ENCODE data around the gene DRG1. TPM values are rescaled to one million over a fixed set of nuclear protein-coding genes. Genes with fewer than 3 reads are reported as not detected.
"Not testable (repeated sequence)": the region's sequence is repeated elsewhere in the genome, so short reads cannot be mapped to it uniquely, and the experiment has no call there.

The DRG1 gene
- total RNA-seq, 1 donor from 2014 or later: 80.5 TPM

DNA sequence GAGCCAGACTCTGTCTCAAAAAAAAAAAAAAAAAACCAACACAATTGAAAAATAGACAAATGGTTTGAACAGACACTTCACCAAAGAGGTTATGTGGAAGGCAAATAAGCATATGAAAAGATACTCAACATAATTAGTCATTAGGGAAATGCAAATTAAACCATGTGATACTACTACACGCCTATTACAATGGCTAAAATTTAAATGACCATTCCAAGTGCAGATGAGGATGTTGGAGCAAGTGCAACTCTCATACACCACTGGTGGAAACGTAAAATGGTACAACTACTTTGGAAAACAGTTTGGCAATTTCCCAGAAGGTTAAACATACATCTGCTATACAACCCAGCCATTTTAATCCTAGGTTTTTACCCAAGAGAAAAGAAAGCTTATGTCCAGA, 65.9 kb downstream of the DRG1 start:
- TF ChIP-seq, protein P1, sequence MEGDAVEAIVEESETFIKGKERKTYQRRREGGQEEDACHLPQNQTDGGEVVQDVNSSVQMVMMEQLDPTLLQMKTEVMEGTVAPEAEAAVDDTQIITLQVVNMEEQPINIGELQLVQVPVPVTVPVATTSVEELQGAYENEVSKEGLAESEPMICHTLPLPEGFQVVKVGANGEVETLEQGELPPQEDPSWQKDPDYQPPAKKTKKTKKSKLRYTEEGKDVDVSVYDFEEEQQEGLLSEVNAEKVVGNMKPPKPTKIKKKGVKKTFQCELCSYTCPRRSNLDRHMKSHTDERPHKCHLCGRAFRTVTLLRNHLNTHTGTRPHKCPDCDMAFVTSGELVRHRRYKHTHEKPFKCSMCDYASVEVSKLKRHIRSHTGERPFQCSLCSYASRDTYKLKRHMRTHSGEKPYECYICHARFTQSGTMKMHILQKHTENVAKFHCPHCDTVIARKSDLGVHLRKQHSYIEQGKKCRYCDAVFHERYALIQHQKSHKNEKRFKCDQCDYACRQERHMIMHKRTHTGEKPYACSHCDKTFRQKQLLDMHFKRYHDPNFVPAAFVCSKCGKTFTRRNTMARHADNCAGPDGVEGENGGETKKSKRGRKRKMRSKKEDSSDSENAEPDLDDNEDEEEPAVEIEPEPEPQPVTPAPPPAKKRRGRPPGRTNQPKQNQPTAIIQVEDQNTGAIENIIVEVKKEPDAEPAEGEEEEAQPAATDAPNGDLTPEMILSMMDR (conservative IDR thresholded peaks at IDR 0.05): no peak
- Mint-ChIP-seq H3K27me3 (ENCODE audit: low read depth) (no peaks in the 10 kb centered on the region), H3K9me3 (no peaks in the 10 kb centered on the region), H3K27ac (ENCODE audit: unreplicated experiment) (no peak overlapping the region), H3K4me1 (no peaks in the 10 kb centered on the region), H3K4me3 (no peak overlapping the region), H3K36me3 (ENCODE audit: low read depth) (peaks cover 27% of the 10 kb centered on the region)
- DNase-seq (ENCODE audit: low read depth, low spot score): no peak

DNA sequence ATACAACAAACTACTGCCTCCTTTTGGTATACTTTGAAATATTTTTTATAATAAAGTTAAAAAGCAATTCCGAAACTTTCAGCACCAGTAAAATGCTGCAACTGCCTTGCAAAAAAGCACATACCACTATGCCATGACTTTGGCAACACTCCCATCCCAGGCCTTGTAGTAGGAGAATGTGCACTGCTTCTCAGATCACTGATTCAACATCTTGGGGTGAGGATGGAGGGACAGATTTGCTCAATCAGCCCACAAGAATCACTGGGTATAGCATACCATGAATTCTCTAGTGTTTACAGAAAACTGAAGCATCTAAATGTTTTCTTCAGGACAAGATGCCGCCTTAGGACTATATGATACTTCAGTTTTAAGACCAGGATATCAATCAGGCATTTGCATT, 75.3 kb downstream of the DRG1 start:
- Mint-ChIP-seq H3K4me1 (no peaks in the 10 kb centered on the region), H3K4me3 (no peak overlapping the region), H3K27ac (ENCODE audit: unreplicated experiment) (no peak overlapping the region), H3K27me3 (ENCODE audit: low read depth) (no peaks in the 10 kb centered on the region), H3K9me3 (no peaks in the 10 kb centered on the region), H3K36me3 (ENCODE audit: low read depth) (peaks cover 6% of the 10 kb centered on the region)
- TF ChIP-seq, protein P1 (conservative IDR thresholded peaks at IDR 0.05): no peak
- no peak for DNase-seq (ENCODE audit: low read depth, low spot score)

DNA sequence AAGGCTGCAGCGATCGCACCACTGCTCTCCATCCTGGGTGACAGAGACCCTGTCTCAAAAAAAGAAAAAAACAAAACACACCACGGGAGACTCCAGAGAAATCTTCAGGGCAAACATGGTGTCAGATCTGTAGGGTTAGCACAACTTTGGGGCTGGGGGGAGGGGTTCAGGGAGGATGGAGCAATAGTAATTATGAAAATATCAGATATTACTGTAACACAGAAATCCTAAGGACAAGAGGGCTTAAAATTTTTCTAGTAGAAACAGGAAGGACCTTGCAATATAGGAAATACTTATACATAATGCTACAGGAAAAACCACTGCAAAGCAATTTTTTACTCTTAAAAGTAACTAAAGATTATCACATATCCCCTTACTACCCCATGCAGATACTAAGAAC, 76.4 kb downstream of the DRG1 start:
- no peaks in the 10 kb centered on the region for H3K9me3 Mint-ChIP-seq

DNA sequence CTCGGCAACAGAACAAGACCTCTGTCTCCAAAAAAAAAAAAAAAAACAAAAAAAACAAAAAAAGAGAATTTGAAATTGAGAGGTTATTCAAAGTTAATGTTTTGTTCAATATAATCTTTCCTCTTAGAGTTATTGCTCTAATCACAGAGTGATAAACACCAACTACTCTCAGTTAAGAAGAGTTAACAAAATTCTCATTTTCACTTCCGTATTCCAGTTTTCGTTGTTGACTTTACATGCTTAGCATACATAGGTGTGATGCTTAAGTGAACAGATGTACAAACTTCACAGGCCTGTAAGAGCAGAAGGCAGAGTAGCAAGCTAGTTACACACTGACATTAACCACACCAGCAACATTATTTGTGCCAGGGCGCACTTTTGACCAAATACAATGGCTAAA, 77.9 kb downstream of the DRG1 start:
- no peaks in the 10 kb centered on the region for H3K9me3 Mint-ChIP-seq
- peaks cover 9% of the 10 kb centered on the region for H3K36me3 Mint-ChIP-seq (ENCODE audit: low read depth)
- H3K4me1 Mint-ChIP-seq: no peaks in the 10 kb centered on the region
- no peak for DNase-seq (ENCODE audit: low read depth, low spot score)
- TF ChIP-seq, protein P1 (conservative IDR thresholded peaks at IDR 0.05): no peak
- no peak overlapping the region for H3K4me3 Mint-ChIP-seq
- no peak overlapping the region for H3K27ac Mint-ChIP-seq (ENCODE audit: unreplicated experiment)
- H3K27me3 Mint-ChIP-seq (ENCODE audit: low read depth): no peaks in the 10 kb centered on the region

More for the DNA sequence above, 76.4 kb downstream of the DRG1 start:
- H3K27me3 Mint-ChIP-seq (ENCODE audit: low read depth): no peaks in the 10 kb centered on the region
- no peak overlapping the region for H3K4me3 Mint-ChIP-seq
- H3K27ac Mint-ChIP-seq (ENCODE audit: unreplicated experiment): no peak overlapping the region
- H3K4me1 Mint-ChIP-seq: no peaks in the 10 kb centered on the region
- DNase-seq (ENCODE audit: low read depth, low spot score): no peak
- H3K36me3 Mint-ChIP-seq (ENCODE audit: low read depth): peaks cover 6% of the 10 kb centered on the region
- TF ChIP-seq, protein P1 (conservative IDR thresholded peaks at IDR 0.05): no peak

DNA sequence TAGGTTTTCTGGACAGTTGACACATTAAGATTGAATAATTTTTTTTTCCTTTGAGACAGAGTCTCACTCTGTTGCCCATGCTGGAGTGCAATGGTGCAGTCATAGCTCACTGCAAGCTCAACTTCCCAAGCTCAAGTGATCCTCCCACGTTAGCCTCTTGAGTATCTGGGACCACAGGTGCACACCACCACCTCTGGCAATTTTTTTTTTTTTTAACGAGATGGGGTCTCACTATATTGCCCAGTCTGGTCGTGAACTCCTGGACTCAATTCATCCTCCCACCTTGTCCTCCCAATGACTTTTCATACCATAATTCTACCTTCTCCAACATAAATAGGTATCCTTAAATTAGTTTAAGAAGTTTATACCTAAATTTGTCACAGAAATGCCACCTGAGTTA, 81.7 kb downstream of the DRG1 start:
- Mint-ChIP-seq H3K4me3 (no peak overlapping the region), H3K9me3 (no peaks in the 10 kb centered on the region), H3K27me3 (ENCODE audit: low read depth) (no peaks in the 10 kb centered on the region), H3K27ac (ENCODE audit: unreplicated experiment) (no peak overlapping the region), H3K4me1 (peaks cover 5% of the 10 kb centered on the region), H3K36me3 (ENCODE audit: low read depth) (peaks cover 11% of the 10 kb centered on the region)
- TF ChIP-seq, protein P1 (conservative IDR thresholded peaks at IDR 0.05): no peak
- no peak for DNase-seq (ENCODE audit: low read depth, low spot score)

DNA sequence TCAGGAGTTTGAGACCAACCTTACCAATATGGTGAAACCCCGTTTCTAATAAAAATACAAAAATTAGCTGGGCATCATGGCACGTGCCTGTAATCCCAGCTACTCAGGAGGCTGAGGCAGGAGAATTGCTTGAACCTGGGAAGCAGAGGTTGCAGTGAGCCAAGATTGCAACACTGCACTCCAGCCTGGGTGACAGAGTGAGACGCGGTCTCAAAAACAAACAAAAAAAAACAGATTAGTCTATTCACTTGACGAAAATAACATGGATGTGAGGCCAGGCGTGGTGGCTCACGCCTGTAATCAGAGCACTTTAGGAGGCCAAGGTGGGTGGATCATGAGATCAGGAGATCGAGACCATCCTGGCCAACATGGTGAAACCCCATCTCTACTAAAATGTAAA, 83.1 kb downstream of the DRG1 start:
- H3K27me3 Mint-ChIP-seq (ENCODE audit: low read depth); H3K9me3 Mint-ChIP-seq; H3K36me3 Mint-ChIP-seq (ENCODE audit: low read depth); H3K27ac Mint-ChIP-seq (ENCODE audit: unreplicated experiment); H3K4me3 Mint-ChIP-seq; H3K4me1 Mint-ChIP-seq; DNase-seq (ENCODE audit: low read depth, low spot score): not testable (repeated sequence)

Other genes starting within 250 kb of the DRG1 start
- 31.7 and 33.8 TPM in 2 replicates for gene RNF185, start 239.4 kb upstream of the DRG1 start, total RNA-seq
- 31.3 and 35.1 TPM in 2 replicates for gene LIMK2, start 187.3 kb upstream of the DRG1 start, total RNA-seq
- 1.8 and 2.3 TPM in 2 replicates for gene PIK3IP1, start 107.1 kb upstream of the DRG1 start, total RNA-seq
- 104 and 105 TPM in 2 replicates for gene PATZ1, start 53.3 kb upstream of the DRG1 start, total RNA-seq
- gene EIF4ENIF1, start 90.2 kb downstream of the DRG1 start, total RNA-seq: 47.4 and 48.1 TPM in 2 replicates
- gene SFI1, start 96.9 kb downstream of the DRG1 start, total RNA-seq: 67.3 and 73.1 TPM in 2 replicates